HUES6 (cell line): Measurements from ENCODE around the gene CHST14.

Source experiments
- H3K27ac ChIP-seq: 2 replicates; pipeline ENCODE4 v1.7.0; 2013; ENCODE audit warnings: low read depth, mild to moderate bottlenecking, low read length, inconsistent platforms
- H3K27me3 ChIP-seq: 2 replicates; pipeline ENCODE4 v1.6.1; 2013; ENCODE audit warnings: low read length; ENCODE audit not compliant: control insufficient read depth, insufficient read depth
- H3K36me3 ChIP-seq: 2 replicates; pipeline ENCODE4 v1.6.1; 2013; ENCODE audit warnings: low read length; ENCODE audit not compliant: control insufficient read depth, insufficient read depth
- H3K4me1 ChIP-seq: 2 replicates; pipeline ENCODE4 v1.6.1; 2013; ENCODE audit warnings: low read length; ENCODE audit not compliant: control insufficient read depth, insufficient read depth
- H3K4me3 ChIP-seq: 2 replicates; pipeline ENCODE4 v1.5.1; 2013; ENCODE audit warnings: low read depth, low read length
- H3K9ac ChIP-seq: one replicate; pipeline ENCODE4 v1.6.1; 2013; ENCODE audit warnings: mild to moderate bottlenecking, low read length
- H3K9me3 ChIP-seq: 2 replicates; pipeline ENCODE4 v1.6.1; 2013; ENCODE audit warnings: low read depth, low read length; ENCODE audit not compliant: control insufficient read depth, insufficient read depth

CHST14 gene

GRCh38 chr15:40435710-40436089 lies 35.1 kb upstream of the CHST14 start:
- Histone ChIP-seq H3K9me3 (no peaks in the 10 kb centered on the region), H3K27ac (no peak overlapping the region), H3K4me3 (peak overlapping the region; percentile 63), H3K27me3 (peaks cover 54% of the 10 kb centered on the region), H3K36me3 (no peaks in the 10 kb centered on the region), H3K4me1 (peaks cover 33% of the 10 kb centered on the region), H3K9ac (peak overlapping the region; percentile 8)

- peak overlapping the region; percentile 63 for H3K4me3 ChIP-seq
- H3K27me3 ChIP-seq, result peaks cover 54% of the 10 kb centered on the region
- H3K9ac ChIP-seq, result peak overlapping the region; percentile 52
- H3K4me1 ChIP-seq, result peaks cover 33% of the 10 kb centered on the region
- H3K27ac ChIP-seq, result no peak overlapping the region
- H3K9me3 ChIP-seq, result no peaks in the 10 kb centered on the region
- no peaks in the 10 kb centered on the region for H3K36me3 ChIP-seq
These were observed 34.5 kb upstream of the CHST14 start for GRCh38 chr15:40436116-40436891.

DNA sequence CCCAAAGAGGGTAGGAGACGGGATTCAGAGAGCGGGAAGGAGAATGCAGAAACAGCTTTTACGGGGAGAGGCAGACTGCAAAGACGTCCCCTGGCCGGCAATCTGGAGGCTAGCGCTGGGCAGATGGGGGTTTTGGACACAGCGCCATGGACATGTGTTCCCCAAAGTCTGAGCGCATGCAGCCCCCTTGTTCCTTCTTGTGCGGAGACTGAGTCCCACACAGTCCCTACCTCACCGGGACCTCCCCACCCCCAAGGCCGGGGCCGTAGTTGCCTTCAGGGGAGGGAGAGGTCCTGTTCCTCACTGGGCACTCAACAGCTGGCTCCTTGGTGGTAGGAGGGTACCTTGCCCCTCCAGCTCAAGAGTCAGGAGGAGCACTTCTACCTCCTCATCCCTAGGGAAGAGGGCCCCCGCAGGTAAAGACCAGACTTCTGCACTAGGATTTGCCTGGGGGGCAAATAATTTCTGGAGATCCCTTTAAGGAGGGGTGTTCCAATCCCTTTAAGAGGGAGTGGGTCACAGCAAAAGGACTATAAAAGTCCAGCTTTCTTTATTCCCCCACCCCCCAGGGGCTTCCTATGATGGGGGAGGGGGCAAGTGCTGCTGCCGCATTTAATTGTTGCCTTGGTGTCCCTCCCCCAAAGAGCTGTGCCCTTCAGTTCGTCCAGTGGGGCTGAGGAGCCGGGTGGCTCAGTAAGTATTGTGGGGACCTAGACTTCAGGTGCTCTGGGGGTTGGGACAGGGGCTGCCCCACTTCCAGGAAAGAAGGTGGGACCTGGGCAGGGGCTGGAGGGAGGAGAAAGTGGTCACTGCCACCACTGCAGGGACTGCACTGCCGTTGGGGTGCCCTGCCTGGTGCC lies 33.7 kb upstream of the CHST14 start:
- Histone ChIP-seq H3K36me3 (no peaks in the 10 kb centered on the region), H3K9ac (peak overlapping the region; percentile 52), H3K4me1 (peaks cover 33% of the 10 kb centered on the region), H3K27me3 (peaks cover 54% of the 10 kb centered on the region), H3K4me3 (peak overlapping the region; percentile 63), H3K27ac (no peak overlapping the region), H3K9me3 (no peaks in the 10 kb centered on the region)

DNA sequence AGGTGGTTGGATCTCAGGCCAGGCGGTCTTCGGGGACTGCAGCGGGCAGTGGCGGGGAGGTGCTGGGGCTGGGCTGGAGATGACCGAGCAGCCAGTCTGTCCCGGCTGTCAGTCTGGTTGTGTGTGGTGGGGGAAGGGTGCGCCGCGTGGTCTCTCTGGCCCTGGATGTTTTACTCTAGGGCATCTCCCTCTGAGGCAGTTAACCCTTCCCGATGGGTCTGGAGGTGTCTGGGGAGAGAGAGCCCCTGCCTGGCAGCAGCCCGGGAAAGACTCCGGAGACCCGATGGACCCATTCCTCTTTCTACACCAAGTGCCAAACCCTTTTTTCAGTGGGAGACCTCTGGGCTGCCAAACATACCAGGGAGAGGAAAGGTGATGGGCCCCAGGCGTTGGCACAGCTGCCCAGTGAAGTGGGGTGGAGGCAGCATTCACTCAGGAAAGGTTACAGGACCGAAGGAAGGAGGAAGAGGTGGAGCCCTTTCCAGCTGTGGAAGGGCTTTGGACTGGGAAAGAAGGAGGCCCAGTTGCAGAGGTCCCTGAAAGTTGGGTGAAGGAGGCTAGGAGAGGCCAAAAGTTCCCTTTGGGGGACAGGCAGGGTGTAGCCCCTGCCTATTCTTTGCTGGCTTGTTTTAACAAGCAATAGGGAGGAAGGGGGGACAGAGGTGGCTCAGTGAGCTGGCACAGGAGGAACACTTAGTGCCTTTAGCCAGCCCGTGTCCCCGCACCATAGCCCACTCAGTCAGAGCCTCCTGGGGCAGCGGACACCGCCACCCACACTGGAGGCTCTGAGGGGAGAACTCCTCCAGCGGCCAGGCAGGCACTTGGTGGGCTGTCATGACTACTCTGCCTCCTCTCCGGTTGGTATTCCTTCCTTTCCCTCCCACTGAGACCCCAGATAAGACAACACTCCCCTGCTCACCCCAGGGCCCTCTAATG lies 32.8 kb upstream of the CHST14 start:
- Histone ChIP-seq H3K4me3 (peak overlapping the region; percentile 63), H3K9ac (peak overlapping the region; percentile 44), H3K4me1 (peaks cover 40% of the 10 kb centered on the region), H3K36me3 (no peaks in the 10 kb centered on the region), H3K27me3 (peaks cover 46% of the 10 kb centered on the region), H3K27ac (no peak overlapping the region), H3K9me3 (no peaks in the 10 kb centered on the region)

DNA sequence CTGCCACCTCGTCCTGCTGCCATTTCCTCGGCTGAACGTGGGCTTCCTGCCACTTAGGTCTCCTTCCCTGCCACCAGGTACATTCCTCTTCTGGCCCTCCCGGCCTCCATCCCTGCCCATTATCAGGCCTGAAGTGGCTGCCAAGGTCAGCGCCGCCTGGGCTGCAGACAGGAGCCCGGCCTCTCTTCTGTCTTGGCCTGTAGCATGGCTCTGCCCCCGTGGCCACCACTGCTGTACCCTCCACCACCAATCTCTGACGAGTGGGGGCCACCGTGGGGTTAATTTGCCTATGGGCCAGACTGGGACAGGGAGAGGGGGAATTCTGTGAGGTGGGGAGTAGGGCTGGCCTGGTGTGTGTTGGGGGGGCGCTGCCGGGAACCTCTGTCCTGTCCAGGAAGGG lies 32.1 kb upstream of the CHST14 start:
- Histone ChIP-seq H3K9ac (no peak overlapping the region), H3K27me3 (peaks cover 39% of the 10 kb centered on the region), H3K36me3 (no peaks in the 10 kb centered on the region), H3K4me3 (peak overlapping the region; percentile 63), H3K27ac (no peak overlapping the region), H3K4me1 (peaks cover 47% of the 10 kb centered on the region), H3K9me3 (no peaks in the 10 kb centered on the region)

DNA sequence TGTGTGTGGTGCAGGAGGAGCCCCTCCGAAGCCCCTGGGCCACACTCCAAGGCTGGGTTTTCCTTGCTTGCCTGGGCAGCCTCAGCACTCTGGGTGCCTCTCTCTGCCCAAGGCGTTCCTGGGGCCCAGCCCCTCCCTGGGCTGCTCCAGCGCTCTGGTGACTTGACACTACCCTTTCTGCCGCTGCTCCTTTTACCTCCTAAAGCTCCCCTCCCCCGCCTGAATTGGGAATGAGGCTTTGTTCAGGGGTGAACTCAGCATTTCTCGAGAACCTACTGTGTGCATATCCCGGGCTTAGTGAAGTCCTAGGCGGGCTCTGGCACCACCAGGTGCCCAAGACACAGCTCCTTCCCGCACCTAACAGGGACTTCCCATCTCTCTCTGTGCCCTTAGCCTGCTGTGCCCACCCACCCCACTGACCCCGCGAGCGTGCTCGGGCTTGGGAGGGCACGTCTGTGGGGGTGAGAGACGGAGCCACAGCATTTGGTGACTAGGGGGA lies 31.3 kb upstream of the CHST14 start:
- H3K36me3 ChIP-seq, result no peaks in the 10 kb centered on the region
- peak overlapping the region; percentile 63 for H3K4me3 ChIP-seq
- peaks cover 32% of the 10 kb centered on the region for H3K27me3 ChIP-seq
- H3K27ac ChIP-seq, result peak overlapping the region; percentile 64
- H3K4me1 ChIP-seq, result peaks cover 55% of the 10 kb centered on the region
- no peaks in the 10 kb centered on the region for H3K9me3 ChIP-seq
- peak overlapping the region; percentile 83 for H3K9ac ChIP-seq

GRCh38 chr15:40439960-40440742 lies 30.6 kb upstream of the CHST14 start:
- H3K27me3 ChIP-seq, result peaks cover 26% of the 10 kb centered on the region
- H3K4me1 ChIP-seq, result peaks cover 57% of the 10 kb centered on the region
- no peaks in the 10 kb centered on the region for H3K36me3 ChIP-seq
- H3K27ac ChIP-seq, result peak overlapping the region; percentile 64
- H3K4me3 ChIP-seq, result peak overlapping the region; percentile 63
- no peaks in the 10 kb centered on the region for H3K9me3 ChIP-seq
- H3K9ac ChIP-seq, result peak overlapping the region; percentile 83

DNA sequence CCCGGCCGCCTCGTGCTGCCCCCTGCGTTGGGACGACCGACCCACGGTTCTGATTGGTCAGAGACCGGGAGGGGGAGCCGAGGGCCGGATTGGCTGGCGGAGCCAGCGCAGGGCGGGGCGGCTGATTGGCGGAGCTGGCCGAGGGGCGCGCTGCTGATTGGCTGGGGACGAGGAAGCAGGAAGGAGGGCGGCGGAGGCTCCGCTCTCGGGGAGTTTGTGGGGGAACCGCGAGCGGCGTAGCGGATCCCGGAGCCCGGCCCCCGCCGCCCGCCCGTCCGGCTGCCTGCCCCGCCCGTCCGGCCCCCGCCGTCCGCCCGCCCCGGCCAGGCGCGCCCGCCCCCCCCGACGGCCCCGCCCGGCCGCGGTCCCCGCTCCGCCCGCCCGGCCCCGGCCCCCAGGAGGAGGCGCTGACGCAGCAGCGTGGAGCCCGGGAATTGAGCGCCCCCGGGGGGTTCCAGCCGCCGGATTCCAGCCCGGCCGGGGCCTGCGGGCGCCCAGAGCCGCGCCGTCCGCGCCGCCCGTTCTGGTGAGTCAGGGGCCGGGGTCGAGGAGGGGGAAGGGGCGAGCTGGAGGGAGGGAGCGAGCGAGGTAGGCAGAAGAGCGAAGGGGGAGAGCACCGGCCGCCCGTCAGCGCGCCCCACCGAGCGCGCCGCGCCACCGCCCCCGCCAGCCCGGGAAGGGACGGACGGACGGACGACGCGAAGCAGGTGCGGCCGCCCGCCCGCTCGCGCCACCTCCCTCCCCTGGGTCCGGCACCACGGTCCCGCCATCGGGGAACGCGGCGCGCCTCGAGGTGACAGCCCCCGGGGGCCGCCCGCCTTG lies 29.8 kb upstream of the CHST14 start, which contains the start of gene BAHD1:
BAHD1 (plus strand) TSS at position 211 of the 822 bp plus-strand sequence. CDS start 17,512 bp downstream, outside the sequence.
- Histone ChIP-seq H3K27ac (peak within 1 kb of the TSS; percentile 64), H3K4me3 (peak within 1 kb of the TSS; percentile 72), H3K36me3 (no peaks in the 10 kb centered on the region), H3K27me3 (peaks cover 18% of the 10 kb centered on the region; the same call in 1 of the 2 replicates), H3K9ac (peak within 1 kb of the TSS; percentile 83), H3K9me3 (no peaks in the 10 kb centered on the region), H3K4me1 (peaks cover 58% of the 10 kb centered on the region)
